SU-DHL-6 (cell line): ENCODE results near the gene MKI67.

Experiments
- EZH2phosphoT487 ChIP-seq: fragments of 200-600 bp; sonication (generic), shearing (Covaris generic); conservative IDR thresholded peaks from 2 replicates; pipeline ENCODE4 v1.6.1; 2018; ENCODE audit warnings: mild to moderate bottlenecking, antibody characterized with exemption, low read length, moderate library complexity, mixed read lengths
- TF ChIP-seq, protein P1 (sequence below): fragments of 200-600 bp; sonication (generic); IDR thresholded peaks from one replicate; pipeline ENCODE4 v1.5.1; 2017; ENCODE audit warnings: antibody characterized with exemption, mild to moderate bottlenecking, low read length, moderate library complexity; ENCODE audit not compliant: insufficient read depth, poor library complexity, severe bottlenecking

DNA sequence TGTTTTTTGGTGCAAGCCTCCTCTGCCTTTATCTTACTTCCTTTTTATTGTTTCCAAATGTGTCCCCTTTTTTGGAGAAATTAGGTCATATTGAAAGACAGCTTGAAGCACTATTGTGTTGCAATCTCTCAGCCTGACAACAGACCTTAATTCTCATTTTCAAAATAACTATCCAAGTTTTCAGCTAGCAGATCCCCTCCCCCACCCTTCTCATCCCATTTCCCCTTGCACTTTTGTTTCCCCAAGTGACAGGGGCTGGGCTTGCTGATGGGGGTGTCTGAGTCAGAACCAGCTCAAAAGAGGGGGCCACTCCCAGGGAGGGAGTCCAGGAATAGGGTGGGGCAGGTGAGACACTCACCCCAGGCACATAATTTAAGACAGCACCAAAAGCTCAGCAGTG lies 75.3 kb downstream of the MKI67 start:
- TF ChIP-seq, protein P1, sequence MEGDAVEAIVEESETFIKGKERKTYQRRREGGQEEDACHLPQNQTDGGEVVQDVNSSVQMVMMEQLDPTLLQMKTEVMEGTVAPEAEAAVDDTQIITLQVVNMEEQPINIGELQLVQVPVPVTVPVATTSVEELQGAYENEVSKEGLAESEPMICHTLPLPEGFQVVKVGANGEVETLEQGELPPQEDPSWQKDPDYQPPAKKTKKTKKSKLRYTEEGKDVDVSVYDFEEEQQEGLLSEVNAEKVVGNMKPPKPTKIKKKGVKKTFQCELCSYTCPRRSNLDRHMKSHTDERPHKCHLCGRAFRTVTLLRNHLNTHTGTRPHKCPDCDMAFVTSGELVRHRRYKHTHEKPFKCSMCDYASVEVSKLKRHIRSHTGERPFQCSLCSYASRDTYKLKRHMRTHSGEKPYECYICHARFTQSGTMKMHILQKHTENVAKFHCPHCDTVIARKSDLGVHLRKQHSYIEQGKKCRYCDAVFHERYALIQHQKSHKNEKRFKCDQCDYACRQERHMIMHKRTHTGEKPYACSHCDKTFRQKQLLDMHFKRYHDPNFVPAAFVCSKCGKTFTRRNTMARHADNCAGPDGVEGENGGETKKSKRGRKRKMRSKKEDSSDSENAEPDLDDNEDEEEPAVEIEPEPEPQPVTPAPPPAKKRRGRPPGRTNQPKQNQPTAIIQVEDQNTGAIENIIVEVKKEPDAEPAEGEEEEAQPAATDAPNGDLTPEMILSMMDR, result no peak
- TF ChIP-seq EZH2phosphoT487, result no peak
